HepG2 (cell line): ENCODE results near the gene SMURF1.

Experiments used
- CHD2 ChIP-seq: IDR thresholded peaks from 2 replicates; pipeline ENCODE4 v1.6.1; 2011; ENCODE audit warnings: low read depth, low read length, improper control_type of control experiment
- RXRA ChIP-seq: sonication (generic); formaldehyde crosslinking; IDR thresholded peaks from 2 replicates; pipeline ENCODE4 v1.5.1; 2020; ENCODE audit warnings: missing genetic modification reagents
- STAT5B ChIP-seq: sonication (generic); formaldehyde crosslinking; IDR thresholded peaks from 2 replicates; pipeline ENCODE4 v1.4.0; 2020; ENCODE audit warnings: missing genetic modification reagents
- TF ChIP-seq, protein P1 (sequence below): sonication (generic); formaldehyde crosslinking; IDR thresholded peaks from 2 replicates; pipeline ENCODE4 v1.4.0; 2020; ENCODE audit warnings: mild to moderate bottlenecking, low read depth, missing genetic modification reagents
- TF ChIP-seq, protein P2 (sequence below): sonication (generic); formaldehyde crosslinking; IDR thresholded peaks from 2 replicates; pipeline ENCODE4 v1.4.0; 2020; ENCODE audit warnings: missing genetic modification reagents

DNA sequence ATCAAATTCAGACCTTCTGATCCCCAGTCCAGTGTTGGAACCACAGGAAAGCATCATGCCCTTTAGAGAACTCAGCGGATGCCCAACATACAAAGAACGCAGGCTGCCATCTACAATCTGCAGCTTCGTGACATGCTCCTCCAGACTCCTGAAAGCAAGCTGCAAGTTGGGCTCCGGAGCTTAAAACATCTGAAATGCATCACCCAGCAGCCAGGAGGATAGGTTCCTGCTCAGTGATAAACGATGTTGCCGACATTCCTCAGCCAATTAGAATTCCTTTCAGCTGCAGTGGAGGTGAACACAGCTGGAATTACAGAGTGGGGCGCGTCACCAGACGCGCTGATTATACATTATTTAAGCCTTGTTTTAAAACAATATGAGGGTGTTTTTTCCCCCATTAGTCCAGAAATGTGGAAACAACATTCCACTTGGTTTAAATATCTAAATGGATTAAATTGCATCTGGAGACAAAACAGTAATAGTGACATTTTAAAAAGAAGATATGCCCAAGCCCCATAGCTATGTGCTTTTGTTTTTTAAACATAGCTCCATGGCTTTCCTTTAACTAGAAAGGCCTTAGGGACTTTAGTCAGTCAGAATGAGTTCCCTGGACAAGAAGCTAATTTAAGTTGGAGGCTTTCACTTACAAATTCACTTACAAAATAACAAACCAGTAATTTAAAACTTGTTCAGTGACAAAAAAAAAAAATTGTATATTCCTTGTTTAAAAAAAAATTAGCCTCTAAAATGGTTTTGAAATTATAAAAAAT is 6.3 kb downstream of the SMURF1 start:
- TF ChIP-seq, protein P1, sequence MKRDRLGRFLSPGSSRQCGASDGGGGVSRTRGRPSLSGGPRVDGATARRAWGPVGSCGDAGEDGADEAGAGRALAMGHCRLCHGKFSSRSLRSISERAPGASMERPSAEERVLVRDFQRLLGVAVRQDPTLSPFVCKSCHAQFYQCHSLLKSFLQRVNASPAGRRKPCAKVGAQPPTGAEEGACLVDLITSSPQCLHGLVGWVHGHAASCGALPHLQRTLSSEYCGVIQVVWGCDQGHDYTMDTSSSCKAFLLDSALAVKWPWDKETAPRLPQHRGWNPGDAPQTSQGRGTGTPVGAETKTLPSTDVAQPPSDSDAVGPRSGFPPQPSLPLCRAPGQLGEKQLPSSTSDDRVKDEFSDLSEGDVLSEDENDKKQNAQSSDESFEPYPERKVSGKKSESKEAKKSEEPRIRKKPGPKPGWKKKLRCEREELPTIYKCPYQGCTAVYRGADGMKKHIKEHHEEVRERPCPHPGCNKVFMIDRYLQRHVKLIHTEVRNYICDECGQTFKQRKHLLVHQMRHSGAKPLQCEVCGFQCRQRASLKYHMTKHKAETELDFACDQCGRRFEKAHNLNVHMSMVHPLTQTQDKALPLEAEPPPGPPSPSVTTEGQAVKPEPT, result no peak
- TF ChIP-seq, protein P2, sequence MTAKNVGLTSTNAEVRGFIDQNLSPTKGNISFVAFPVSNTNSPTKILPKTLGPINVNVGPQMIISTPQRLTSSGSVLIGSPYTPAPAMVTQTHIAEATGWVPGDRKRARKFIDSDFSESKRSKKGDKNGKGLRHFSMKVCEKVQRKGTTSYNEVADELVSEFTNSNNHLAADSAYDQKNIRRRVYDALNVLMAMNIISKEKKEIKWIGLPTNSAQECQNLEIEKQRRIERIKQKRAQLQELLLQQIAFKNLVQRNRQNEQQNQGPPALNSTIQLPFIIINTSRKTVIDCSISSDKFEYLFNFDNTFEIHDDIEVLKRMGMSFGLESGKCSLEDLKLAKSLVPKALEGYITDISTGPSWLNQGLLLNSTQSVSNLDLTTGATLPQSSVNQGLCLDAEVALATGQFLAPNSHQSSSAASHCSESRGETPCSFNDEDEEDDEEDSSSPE (CRISPR knock-in tag), result no peak
- no peak for TF ChIP-seq RXRA (CRISPR knock-in tag)
- no peak for TF ChIP-seq STAT5B (CRISPR knock-in tag)
- no peak for TF ChIP-seq CHD2
